Peyer's patch (tissue), 4 donors: Measurements from ENCODE around the gene SLC25A53.

Experiments
- CTCF ChIP-seq, 6 experiments: fragments of 450-650 bp in 4 of 6; fragments of 200-600 bp in 2 of 6; sonication (generic) in 1 of 6; IDR thresholded peaks; one replicate each; pipeline ENCODE4 v1.5.1; 2017 to 2019; ENCODE audit warnings: antibody characterized with exemption in 6 of 6, mild to moderate bottlenecking in 3 of 6, moderate library complexity in 1 of 6
- POLR2A ChIP-seq, 2 donors: fragments of 450-650 bp; IDR thresholded peaks; one replicate each; pipeline ENCODE4 v1.5.1; 2017; ENCODE audit warnings: antibody characterized with exemption in 2 of 2, mild to moderate bottlenecking in 2 of 2, moderate library complexity in 2 of 2

- TF ChIP-seq CTCF (IDR thresholded peaks at IDR 0.05), result no peak
- no peak for TF ChIP-seq POLR2A (IDR thresholded peaks at IDR 0.05)
Measured at GRCh38 chrX:104084534-104085277, 72.1 kb downstream of the SLC25A53 start.
